Left lung (tissue), 10 donors: ENCODE results near the gene METTL25B. TPM values are rescaled to one million over a fixed set of nuclear protein-coding genes. Genes with fewer than 3 reads are reported as not detected.

Experiments
- ATAC-seq: fragments of 200-7000 bp; cut with Tn5 transposase; one replicate; pipeline ENCODE4 v1.9.1; 2020; ENCODE audit warnings: moderate library complexity
- DNase-seq, 4 donors: peaks; one replicate each; pipeline ENCODE4 v3.0.0-alpha.2; 2013 to 2020
- H3K27ac ChIP-seq, 2 donors: fragments of 200-600 bp; sonication (generic) in 1 of 2; one replicate each; pipeline versions ENCODE4 v1.5.0 to v1.8.0; 2020 to 2021
- H3K27me3 ChIP-seq, 2 donors: fragments of 200-600 bp; sonication (generic) in 1 of 2; one replicate each; pipeline versions ENCODE4 v1.5.0 to v1.8.0; 2020 to 2021
- H3K36me3 ChIP-seq, 2 donors: fragments of 200-600 bp; sonication (generic) in 1 of 2; one replicate each; pipeline versions ENCODE4 v1.5.0 to v1.8.0; 2020 to 2021
- H3K4me1 ChIP-seq, 2 donors: fragments of 200-600 bp; one replicate each; pipeline ENCODE4 v1.8.0; 2021
- H3K4me3 ChIP-seq, 2 donors: fragments of 200-600 bp; sonication (generic) in 1 of 2; one replicate each; pipeline versions ENCODE4 v1.5.0 to v1.8.0; 2020 to 2021; ENCODE audit warnings: mild to moderate bottlenecking in 1 of 2
- H3K9me3 ChIP-seq, 2 donors: fragments of 200-600 bp; sonication (generic) in 1 of 2; one replicate each; pipeline versions ENCODE4 v1.5.0 to v1.8.0; 2020 to 2021
- CTCF ChIP-seq, 2 donors: fragments of 200-600 bp; sonication (generic) in 1 of 2; IDR thresholded peaks; one replicate each; pipeline versions ENCODE4 v1.5.0 to v1.8.0; 2021; ENCODE audit warnings: antibody characterized with exemption in 2 of 2
- intact Hi-C, 2 donors: fragments of 100-400 bp; cut with DNase I; formaldehyde crosslinking; loops; one replicate each; pipeline versions ENCODE4 v1.11.2 to v1.14.2; 2022
- polyA plus RNA-seq, 6 donors: library from polyadenylated mRNA; unstranded; fragments of 120-200 nt; gene quantifications; one replicate each; pipeline ENCODE4 v1.2.1, GENCODE V29; 2013; ENCODE audit not compliant: insufficient read length in 6 of 6
- total RNA-seq, 2 donors: library from RNA; stranded (reverse); fragmentation: NEBNext Ultra II Directional; extraction: Animal tissue kit (Norgen Biotek cat#: 25700); gene quantifications; one replicate each; pipeline ENCODE4 v1.2.1, GENCODE V29; 2021
- donor health status: DM: no; HTN: yes; CAD: no.
- donor health status: DM: no; HTN: no; CAD: no.

The METTL25B gene
- total and polyA plus RNA-seq, 8 donors, result 30.6 to 41.7 (median 35.5) TPM

GRCh38 chr1:156777573-156777972 is 49.3 kb downstream of the METTL25B start:
- Histone ChIP-seq H3K27me3 (no peaks in the 10 kb centered on the region), H3K27ac (no peak overlapping the region), H3K4me3 (no peak overlapping the region), H3K9me3 (no peaks in the 10 kb centered on the region), H3K4me1 (peaks cover 8 to 40% of the 10 kb centered on the region in 2 donors), H3K36me3 (peaks cover 0 to 29% of the 10 kb centered on the region in 2 donors)
- no peak for DNase-seq
- no peak for ATAC-seq
- TF ChIP-seq CTCF (IDR thresholded peaks at IDR 0.05), result no peak
- intact Hi-C loops, result no loop called here

GRCh38 chr1:156781585-156782186 is 53.4 kb downstream of the METTL25B start:
- H3K27me3 ChIP-seq, result no peaks in the 10 kb centered on the region
- ATAC-seq (peak; percentile 25), DNase-seq (no peak)
- no peak overlapping the region for H3K4me3 ChIP-seq
- H3K4me1 ChIP-seq, result peaks cover 8 to 31% of the 10 kb centered on the region in 2 donors
- intact Hi-C loops, result no loop called here
- no peak for TF ChIP-seq CTCF (IDR thresholded peaks at IDR 0.05)
- no peak overlapping the region for H3K27ac ChIP-seq
- H3K9me3 ChIP-seq, result no peaks in the 10 kb centered on the region
- peaks cover 0 to 62% of the 10 kb centered on the region in 2 donors for H3K36me3 ChIP-seq

GRCh38 chr1:156785458-156785857 is 57.2 kb downstream of the METTL25B start:
- Histone ChIP-seq H3K27ac (no peak overlapping the region), H3K9me3 (no peaks in the 10 kb centered on the region), H3K4me1 (peaks cover 0 to 18% of the 10 kb centered on the region in 2 donors), H3K36me3 (peaks cover 0 to 90% of the 10 kb centered on the region in 2 donors), H3K4me3 (no peak overlapping the region), H3K27me3 (no peaks in the 10 kb centered on the region)
- intact Hi-C loops, result no loop called here
- DNase-seq (no peak), ATAC-seq (no peak)
- TF ChIP-seq CTCF (IDR thresholded peaks at IDR 0.05), result no peak

Other genes with a start within 250 kb of the METTL25B start
- gene MEF2D, start 227.7 kb upstream of the METTL25B start, total RNA-seq, result 10 to 100 TPM; 45.4 to 52.8 TPM
- 10 to 100 TPM; 23.8 to 37.5 (median 29.7) TPM for gene MEF2D, start 227.7 kb upstream of the METTL25B start, polyA plus RNA-seq
- gene IQGAP3, start 155.9 kb upstream of the METTL25B start, total RNA-seq, result 10 to 100 TPM in 1 of 2 donors, 1 to 10 TPM in 1; 2.8 to 10.3 TPM
- gene IQGAP3, start 155.9 kb upstream of the METTL25B start, polyA plus RNA-seq, result 10 to 100 TPM; 10.2 to 26.7 (median 15.8) TPM
- gene TTC24, start 148.7 kb upstream of the METTL25B start, total RNA-seq, result not detected
- gene TTC24, start 148.7 kb upstream of the METTL25B start, polyA plus RNA-seq, result under 1 TPM in 4 of 6 donors, not detected in 2; 0.07 to 0.34 (median 0.16) TPM
- 10 to 100 TPM; 77.6 to 81.6 TPM for gene NAXE, start 136.7 kb upstream of the METTL25B start, total RNA-seq
- 10 to 100 TPM; 49.2 to 60.4 (median 51.5) TPM for gene NAXE, start 136.7 kb upstream of the METTL25B start, polyA plus RNA-seq
- 10 to 100 TPM; 16.1 to 29.1 TPM for gene GPATCH4, start 127.0 kb upstream of the METTL25B start, total RNA-seq
- gene GPATCH4, start 127.0 kb upstream of the METTL25B start, polyA plus RNA-seq, result 10 to 100 TPM; 26.9 to 35.1 (median 29.0) TPM
- gene HAPLN2, start 109.1 kb upstream of the METTL25B start, total RNA-seq, result under 1 TPM in 1 of 2 donors, not detected in 1; 0.18 TPM
- gene HAPLN2, start 109.1 kb upstream of the METTL25B start, polyA plus RNA-seq, result under 1 TPM; 0.15 to 0.50 (median 0.33) TPM
- under 1 TPM; 0.34 to 0.35 TPM for gene BCAN, start 86.4 kb upstream of the METTL25B start, total RNA-seq
- gene BCAN, start 86.4 kb upstream of the METTL25B start, polyA plus RNA-seq, result under 1 TPM; 0.34 to 0.87 (median 0.75) TPM
- gene NES, start 51.1 kb upstream of the METTL25B start, total RNA-seq, result 10 to 100 TPM; 56.9 to 58.5 TPM
- gene NES, start 51.1 kb upstream of the METTL25B start, polyA plus RNA-seq, result 10 to 100 TPM; 54.9 to 84.0 (median 71.8) TPM
- gene CRABP2, start 22.9 kb upstream of the METTL25B start, total RNA-seq, result 10 to 100 TPM in 1 of 2 donors, 1 to 10 TPM in 1; 2.7 to 23.3 TPM
- gene CRABP2, start 22.9 kb upstream of the METTL25B start, polyA plus RNA-seq, result 100 to 1,000 TPM in 4 of 6 donors, 10 to 100 TPM in 2; 79.4 to 154 (median 109) TPM
- 10 to 100 TPM; 18.3 to 30.8 TPM for gene ISG20L2, start 297 bp downstream of the METTL25B start, total RNA-seq
- gene ISG20L2, start 297 bp downstream of the METTL25B start, polyA plus RNA-seq, result 10 to 100 TPM; 36.9 to 45.9 (median 43.4) TPM
- 10 to 100 TPM; 42.8 to 62.2 TPM for gene MRPL24, start 12.6 kb downstream of the METTL25B start, total RNA-seq
- 10 to 100 TPM; 53.1 to 58.1 (median 55.4) TPM for gene MRPL24, start 12.6 kb downstream of the METTL25B start, polyA plus RNA-seq
- 100 to 1,000 TPM; 139 to 207 TPM for gene HDGF, start 23.2 kb downstream of the METTL25B start, total RNA-seq
- gene HDGF, start 23.2 kb downstream of the METTL25B start, polyA plus RNA-seq, result 100 to 1,000 TPM; 212 to 260 (median 239) TPM
- gene PRCC, start 39.1 kb downstream of the METTL25B start, total RNA-seq, result 10 to 100 TPM; 40.7 to 56.2 TPM
- 100 to 1,000 TPM in 1 of 6 donors, 10 to 100 TPM in 5; 94.5 to 106 (median 97.4) TPM for gene PRCC, start 39.1 kb downstream of the METTL25B start, polyA plus RNA-seq
- gene SH2D2A, start 88.4 kb downstream of the METTL25B start, total RNA-seq, result 1 to 10 TPM; 1.7 to 4.4 TPM
- under 1 TPM; 0.36 to 0.85 (median 0.63) TPM for gene SH2D2A, start 88.4 kb downstream of the METTL25B start, polyA plus RNA-seq
- gene INSRR, start 130.6 kb downstream of the METTL25B start, total RNA-seq, result not detected
- gene INSRR, start 130.6 kb downstream of the METTL25B start, polyA plus RNA-seq, result under 1 TPM in 4 of 6 donors, not detected in 2; 0.03 to 0.06 (median 0.04) TPM
- gene NTRK1, start 132.4 kb downstream of the METTL25B start, total RNA-seq, result under 1 TPM; 0.47 to 0.97 TPM
- under 1 TPM in 5 of 6 donors, not detected in 1; 0.15 to 0.41 (median 0.27) TPM for gene NTRK1, start 132.4 kb downstream of the METTL25B start, polyA plus RNA-seq
- 10 to 100 TPM; 10.6 to 12.3 TPM for gene PEAR1, start 165.2 kb downstream of the METTL25B start, total RNA-seq
- gene PEAR1, start 165.2 kb downstream of the METTL25B start, polyA plus RNA-seq, result 10 to 100 TPM; 25.7 to 30.1 (median 29.4) TPM
- gene LRRC71, start 192.2 kb downstream of the METTL25B start, total RNA-seq, result 1 to 10 TPM in 1 of 2 donors, under 1 TPM in 1; 0.38 to 3.5 TPM
- 1 to 10 TPM; 1.1 to 5.5 (median 3.1) TPM for gene LRRC71, start 192.2 kb downstream of the METTL25B start, polyA plus RNA-seq